ENCODE measurements around the gene PCDHGA8.

Gene PCDHGA8

DNA sequence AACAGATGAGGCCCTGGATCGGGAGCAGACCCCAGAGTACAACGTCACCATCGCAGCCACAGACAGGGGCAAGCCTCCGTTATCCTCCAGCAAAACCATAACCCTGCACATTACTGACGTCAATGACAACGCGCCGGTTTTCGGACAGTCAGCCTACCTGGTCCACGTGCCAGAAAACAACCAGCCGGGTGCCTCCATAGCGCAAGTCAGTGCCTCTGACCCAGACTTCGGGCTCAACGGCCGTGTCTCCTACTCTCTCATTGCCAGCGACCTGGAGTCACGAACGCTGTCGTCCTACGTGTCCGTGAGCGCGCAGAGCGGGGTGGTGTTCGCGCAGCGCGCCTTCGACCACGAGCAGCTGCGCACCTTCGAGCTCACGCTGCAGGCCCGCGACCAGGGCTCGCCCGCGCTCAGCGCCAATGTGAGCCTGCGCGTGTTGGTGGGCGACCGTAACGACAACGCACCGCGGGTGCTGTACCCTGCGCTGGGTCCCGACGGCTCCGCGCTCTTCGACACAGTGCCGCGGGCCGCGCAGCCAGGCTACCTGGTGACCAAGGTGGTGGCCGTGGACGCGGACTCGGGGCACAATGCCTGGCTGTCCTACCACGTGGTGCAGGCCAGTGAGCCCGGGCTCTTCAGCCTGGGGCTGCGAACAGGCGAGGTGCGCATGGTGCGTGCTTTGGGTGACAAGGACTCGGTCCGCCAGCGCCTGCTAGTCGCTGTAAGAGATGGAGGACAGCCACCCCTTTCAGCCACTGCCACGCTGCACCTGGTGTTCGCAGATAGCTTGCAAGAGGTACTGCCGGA is 26.8 kb downstream of the PCDHGA8 start:
- ATAC-seq: no peak
- no peak for TF ChIP-seq ZC3H10 (CRISPR knock-in tag; IDR thresholded peaks at IDR 0.05)
- TF ChIP-seq, protein P1, sequence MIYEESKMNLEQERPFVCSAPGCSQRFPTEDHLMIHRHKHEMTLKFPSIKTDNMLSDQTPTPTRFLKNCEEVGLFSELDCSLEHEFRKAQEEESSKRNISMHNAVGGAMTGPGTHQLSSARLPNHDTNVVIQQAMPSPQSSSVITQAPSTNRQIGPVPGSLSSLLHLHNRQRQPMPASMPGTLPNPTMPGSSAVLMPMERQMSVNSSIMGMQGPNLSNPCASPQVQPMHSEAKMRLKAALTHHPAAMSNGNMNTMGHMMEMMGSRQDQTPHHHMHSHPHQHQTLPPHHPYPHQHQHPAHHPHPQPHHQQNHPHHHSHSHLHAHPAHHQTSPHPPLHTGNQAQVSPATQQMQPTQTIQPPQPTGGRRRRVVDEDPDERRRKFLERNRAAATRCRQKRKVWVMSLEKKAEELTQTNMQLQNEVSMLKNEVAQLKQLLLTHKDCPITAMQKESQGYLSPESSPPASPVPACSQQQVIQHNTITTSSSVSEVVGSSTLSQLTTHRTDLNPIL (CRISPR knock-in tag; IDR thresholded peaks at IDR 0.05; ENCODE audit: low read depth): no peak
- no peak for TF ChIP-seq TCF4 (CRISPR knock-in tag; IDR thresholded peaks at IDR 0.05; ENCODE audit: borderline replicate concordance)
- no peak for TF ChIP-seq ISL1 (CRISPR knock-in tag; IDR thresholded peaks at IDR 0.05)
- TF ChIP-seq SNAI2 (CRISPR knock-in tag; IDR thresholded peaks at IDR 0.05): no peak
- TF ChIP-seq, protein P2, sequence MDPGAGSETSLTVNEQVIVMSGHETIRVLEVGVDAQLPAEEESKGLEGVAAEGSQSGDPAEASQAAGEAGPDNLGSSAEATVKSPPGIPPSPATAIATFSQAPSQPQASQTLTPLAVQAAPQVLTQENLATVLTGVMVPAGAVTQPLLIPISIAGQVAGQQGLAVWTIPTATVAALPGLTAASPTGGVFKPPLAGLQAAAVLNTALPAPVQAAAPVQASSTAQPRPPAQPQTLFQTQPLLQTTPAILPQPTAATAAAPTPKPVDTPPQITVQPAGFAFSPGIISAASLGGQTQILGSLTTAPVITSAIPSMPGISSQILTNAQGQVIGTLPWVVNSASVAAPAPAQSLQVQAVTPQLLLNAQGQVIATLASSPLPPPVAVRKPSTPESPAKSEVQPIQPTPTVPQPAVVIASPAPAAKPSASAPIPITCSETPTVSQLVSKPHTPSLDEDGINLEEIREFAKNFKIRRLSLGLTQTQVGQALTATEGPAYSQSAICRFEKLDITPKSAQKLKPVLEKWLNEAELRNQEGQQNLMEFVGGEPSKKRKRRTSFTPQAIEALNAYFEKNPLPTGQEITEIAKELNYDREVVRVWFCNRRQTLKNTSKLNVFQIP (CRISPR knock-in tag; IDR thresholded peaks at IDR 0.05; ENCODE audit: borderline replicate concordance, low read depth): no peak
- TF ChIP-seq, protein P3, sequence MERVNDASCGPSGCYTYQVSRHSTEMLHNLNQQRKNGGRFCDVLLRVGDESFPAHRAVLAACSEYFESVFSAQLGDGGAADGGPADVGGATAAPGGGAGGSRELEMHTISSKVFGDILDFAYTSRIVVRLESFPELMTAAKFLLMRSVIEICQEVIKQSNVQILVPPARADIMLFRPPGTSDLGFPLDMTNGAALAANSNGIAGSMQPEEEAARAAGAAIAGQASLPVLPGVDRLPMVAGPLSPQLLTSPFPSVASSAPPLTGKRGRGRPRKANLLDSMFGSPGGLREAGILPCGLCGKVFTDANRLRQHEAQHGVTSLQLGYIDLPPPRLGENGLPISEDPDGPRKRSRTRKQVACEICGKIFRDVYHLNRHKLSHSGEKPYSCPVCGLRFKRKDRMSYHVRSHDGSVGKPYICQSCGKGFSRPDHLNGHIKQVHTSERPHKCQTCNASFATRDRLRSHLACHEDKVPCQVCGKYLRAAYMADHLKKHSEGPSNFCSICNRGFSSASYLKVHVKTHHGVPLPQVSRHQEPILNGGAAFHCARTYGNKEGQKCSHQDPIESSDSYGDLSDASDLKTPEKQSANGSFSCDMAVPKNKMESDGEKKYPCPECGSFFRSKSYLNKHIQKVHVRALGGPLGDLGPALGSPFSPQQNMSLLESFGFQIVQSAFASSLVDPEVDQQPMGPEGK (CRISPR knock-in tag; IDR thresholded peaks at IDR 0.05; ENCODE audit: borderline replicate concordance): no peak
- no peak for TF ChIP-seq ZFP3 (CRISPR knock-in tag; IDR thresholded peaks at IDR 0.05)
- no peak for TF ChIP-seq ARNTL (CRISPR knock-in tag; IDR thresholded peaks at IDR 0.05; ENCODE audit: borderline replicate concordance, low read depth)
- TF ChIP-seq ZFP30 (CRISPR knock-in tag; IDR thresholded peaks at IDR 0.05): no peak
- no peak for TF ChIP-seq GLIS3 (CRISPR knock-in tag; IDR thresholded peaks at IDR 0.05)
- no peak for TF ChIP-seq ESRRG (CRISPR knock-in tag; IDR thresholded peaks at IDR 0.05)
- no peak for TF ChIP-seq ZNF565 (CRISPR knock-in tag; conservative IDR thresholded peaks at IDR 0.05; ENCODE audit: low read depth)
- TF ChIP-seq ZNF8 (CRISPR knock-in tag; IDR thresholded peaks at IDR 0.05): no peak
- TF ChIP-seq, protein P4, sequence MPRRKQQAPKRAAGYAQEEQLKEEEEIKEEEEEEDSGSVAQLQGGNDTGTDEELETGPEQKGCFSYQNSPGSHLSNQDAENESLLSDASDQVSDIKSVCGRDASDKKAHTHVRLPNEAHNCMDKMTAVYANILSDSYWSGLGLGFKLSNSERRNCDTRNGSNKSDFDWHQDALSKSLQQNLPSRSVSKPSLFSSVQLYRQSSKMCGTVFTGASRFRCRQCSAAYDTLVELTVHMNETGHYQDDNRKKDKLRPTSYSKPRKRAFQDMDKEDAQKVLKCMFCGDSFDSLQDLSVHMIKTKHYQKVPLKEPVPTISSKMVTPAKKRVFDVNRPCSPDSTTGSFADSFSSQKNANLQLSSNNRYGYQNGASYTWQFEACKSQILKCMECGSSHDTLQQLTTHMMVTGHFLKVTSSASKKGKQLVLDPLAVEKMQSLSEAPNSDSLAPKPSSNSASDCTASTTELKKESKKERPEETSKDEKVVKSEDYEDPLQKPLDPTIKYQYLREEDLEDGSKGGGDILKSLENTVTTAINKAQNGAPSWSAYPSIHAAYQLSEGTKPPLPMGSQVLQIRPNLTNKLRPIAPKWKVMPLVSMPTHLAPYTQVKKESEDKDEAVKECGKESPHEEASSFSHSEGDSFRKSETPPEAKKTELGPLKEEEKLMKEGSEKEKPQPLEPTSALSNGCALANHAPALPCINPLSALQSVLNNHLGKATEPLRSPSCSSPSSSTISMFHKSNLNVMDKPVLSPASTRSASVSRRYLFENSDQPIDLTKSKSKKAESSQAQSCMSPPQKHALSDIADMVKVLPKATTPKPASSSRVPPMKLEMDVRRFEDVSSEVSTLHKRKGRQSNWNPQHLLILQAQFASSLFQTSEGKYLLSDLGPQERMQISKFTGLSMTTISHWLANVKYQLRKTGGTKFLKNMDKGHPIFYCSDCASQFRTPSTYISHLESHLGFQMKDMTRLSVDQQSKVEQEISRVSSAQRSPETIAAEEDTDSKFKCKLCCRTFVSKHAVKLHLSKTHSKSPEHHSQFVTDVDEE (CRISPR knock-in tag; IDR thresholded peaks at IDR 0.05): no peak
- TF ChIP-seq TOX (CRISPR knock-in tag; IDR thresholded peaks at IDR 0.05; ENCODE audit: borderline replicate concordance): no peak
- no peak for TF ChIP-seq OSR1 (CRISPR knock-in tag; IDR thresholded peaks at IDR 0.05)
- TF ChIP-seq BACH2 (CRISPR knock-in tag; IDR thresholded peaks at IDR 0.05; ENCODE audit: borderline replicate concordance): no peak

DNA sequence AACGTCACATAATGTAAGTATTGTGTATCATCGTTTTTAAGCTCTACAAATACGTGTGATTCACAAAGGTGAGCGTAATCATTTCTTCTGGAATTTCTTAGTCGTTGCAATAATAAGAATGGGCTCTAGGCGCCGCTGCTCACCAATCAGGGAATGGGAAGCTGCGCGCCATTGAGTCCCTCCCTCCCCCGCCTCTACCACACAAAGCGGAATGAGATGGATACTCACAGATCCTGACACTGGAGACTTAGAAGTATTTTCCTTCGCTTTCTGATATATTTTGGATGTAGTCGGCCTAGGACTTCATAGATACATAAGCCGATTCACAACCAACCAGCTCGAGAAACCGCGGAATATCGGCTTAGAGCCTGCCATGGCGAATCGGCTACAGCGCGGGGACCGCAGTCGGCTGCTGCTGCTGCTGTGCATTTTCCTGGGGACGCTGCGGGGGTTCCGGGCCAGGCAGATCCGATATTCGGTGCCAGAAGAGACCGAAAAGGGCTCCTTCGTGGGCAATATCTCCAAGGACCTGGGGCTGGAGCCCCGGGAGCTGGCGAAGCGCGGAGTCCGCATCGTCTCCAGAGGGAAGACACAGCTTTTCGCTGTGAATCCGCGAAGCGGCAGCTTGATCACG is 28.5 kb downstream of the PCDHGA8 start, which contains the start of gene PCDHGA11:
PCDHGA11 (plus strand) TSS at position 197 of the 634 bp plus-strand sequence; CDS start at position 374, 177 bp downstream.
- TF ChIP-seq, protein P5, sequence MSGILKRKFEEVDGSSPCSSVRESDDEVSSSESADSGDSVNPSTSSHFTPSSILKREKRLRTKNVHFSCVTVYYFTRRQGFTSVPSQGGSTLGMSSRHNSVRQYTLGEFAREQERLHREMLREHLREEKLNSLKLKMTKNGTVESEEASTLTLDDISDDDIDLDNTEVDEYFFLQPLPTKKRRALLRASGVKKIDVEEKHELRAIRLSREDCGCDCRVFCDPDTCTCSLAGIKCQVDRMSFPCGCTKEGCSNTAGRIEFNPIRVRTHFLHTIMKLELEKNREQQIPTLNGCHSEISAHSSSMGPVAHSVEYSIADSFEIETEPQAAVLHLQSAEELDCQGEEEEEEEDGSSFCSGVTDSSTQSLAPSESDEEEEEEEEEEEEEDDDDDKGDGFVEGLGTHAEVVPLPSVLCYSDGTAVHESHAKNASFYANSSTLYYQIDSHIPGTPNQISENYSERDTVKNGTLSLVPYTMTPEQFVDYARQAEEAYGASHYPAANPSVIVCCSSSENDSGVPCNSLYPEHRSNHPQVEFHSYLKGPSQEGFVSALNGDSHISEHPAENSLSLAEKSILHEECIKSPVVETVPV (CRISPR knock-in tag; IDR thresholded peaks at IDR 0.05): no peak
- TF ChIP-seq SNAI2 (CRISPR knock-in tag; IDR thresholded peaks at IDR 0.05) (no peak), ZNF70 (CRISPR knock-in tag; IDR thresholded peaks at IDR 0.05) (no peak), ZFP3 (CRISPR knock-in tag; IDR thresholded peaks at IDR 0.05) (no peak), BACH2 (CRISPR knock-in tag; IDR thresholded peaks at IDR 0.05; ENCODE audit: borderline replicate concordance) (no peak), GLIS3 (CRISPR knock-in tag; IDR thresholded peaks at IDR 0.05) (no peak), ZFP30 (CRISPR knock-in tag; IDR thresholded peaks at IDR 0.05) (no peak)
- TF ChIP-seq, protein P3 (CRISPR knock-in tag; IDR thresholded peaks at IDR 0.05; ENCODE audit: borderline replicate concordance): no peak
- TF ChIP-seq, protein P2 (CRISPR knock-in tag; IDR thresholded peaks at IDR 0.05; ENCODE audit: borderline replicate concordance, low read depth): no peak
- ATAC-seq: no peak

Data from SK-N-SH treated with all-trans-retinoic acid at 6 μM for 48 hours (cell line).